Fibroblast of skin of right quadriceps (primary cell): ENCODE measurements around the gene ACSS2.

Source experiments
- DNase-seq: peaks from one replicate; pipeline ENCODE4 v3.0.0-alpha.2; 2013

ACSS2 gene

GRCh38 chr20:34915749-34916455 lies 39.5 kb downstream of the ACSS2 start:
- DNase-seq, result no peak

- no peak for DNase-seq
These were observed 40.5 kb downstream of the ACSS2 start for GRCh38 chr20:34916774-34917354.

GRCh38 chr20:34920055-34920454 lies 43.6 kb downstream of the ACSS2 start:
- no peak for DNase-seq

- DNase-seq, result no peak
These were observed 45.0 kb downstream of the ACSS2 start for GRCh38 chr20:34921436-34921835.

GRCh38 chr20:34922654-34923381 lies 46.4 kb downstream of the ACSS2 start:
- peak; percentile 81 for DNase-seq

GRCh38 chr20:34923414-34923813 lies 47.0 kb downstream of the ACSS2 start:
- no peak for DNase-seq

- no peak for DNase-seq
These were observed 48.9 kb downstream of the ACSS2 start for GRCh38 chr20:34925341-34925740.

- DNase-seq, result no peak
These were observed 49.6 kb downstream of the ACSS2 start for GRCh38 chr20:34925981-34926380.

- DNase-seq, result no peak
These were observed 50.2 kb downstream of the ACSS2 start for GRCh38 chr20:34926581-34926980.

- DNase-seq, result no peak
These were observed 51.3 kb downstream of the ACSS2 start for GRCh38 chr20:34927736-34928135.

- DNase-seq, result no peak
These were observed 52.0 kb downstream of the ACSS2 start for GRCh38 chr20:34928411-34928810.

GRCh38 chr20:34931771-34932170 lies 55.4 kb downstream of the ACSS2 start:
- no peak for DNase-seq

GRCh38 chr20:34938466-34939163 lies 62.2 kb downstream of the ACSS2 start:
- DNase-seq, result no peak

- DNase-seq, result no peak
These were observed 63.7 kb downstream of the ACSS2 start for GRCh38 chr20:34940081-34940481.

GRCh38 chr20:34941226-34941625 lies 64.8 kb downstream of the ACSS2 start:
- DNase-seq, result no peak

GRCh38 chr20:34942301-34942700 lies 65.9 kb downstream of the ACSS2 start:
- DNase-seq, result no peak

GRCh38 chr20:34943808-34944567 lies 67.6 kb downstream of the ACSS2 start:
- peak; percentile 47 for DNase-seq

GRCh38 chr20:34945315-34946077 lies 69.1 kb downstream of the ACSS2 start:
- DNase-seq, result no peak

GRCh38 chr20:34946661-34947060 lies 70.2 kb downstream of the ACSS2 start:
- no peak for DNase-seq

GRCh38 chr20:34947336-34947735 lies 70.9 kb downstream of the ACSS2 start:
- no peak for DNase-seq

- peak; percentile 72 for DNase-seq
These were observed 71.6 kb downstream of the ACSS2 start for GRCh38 chr20:34948030-34948429.

GRCh38 chr20:34949120-34949519 lies 72.7 kb downstream of the ACSS2 start:
- DNase-seq, result no peak
